GM23338 (cell line): ENCODE results near the gene MESD. TPM values are rescaled to one million over a fixed set of nuclear protein-coding genes. Genes with fewer than 3 reads are reported as not detected.

Experiments used
- ATAC-seq: fragments of 200-7000 bp; cut with Tn5 transposase; 3 replicates; pipeline ENCODE4 v1.9.1; 2020
- DNase-seq: peaks from one replicate; pipeline ENCODE4 v3.0.0-alpha.2; 2015; ENCODE audit warnings: low spot score
- H2AFZ ChIP-seq: fragments of 200-600 bp; sonication (generic); 2 replicates; pipeline ENCODE4 v1.8.0; 2016; ENCODE audit warnings: antibody characterized with exemption, mild to moderate bottlenecking, moderate library complexity
- H3F3A ChIP-seq: fragments of 200-600 bp; sonication (generic); replicated peaks from 2 replicates; pipeline ENCODE4 v1.8.0; 2017; ENCODE audit warnings: antibody characterized with exemption, mixed run types, low read depth
- H3K27ac ChIP-seq: fragments of 200-600 bp; sonication (generic); 2 replicates; pipeline ENCODE4 v1.6.1; 2016; ENCODE audit warnings: low read depth
- H3K27me3 ChIP-seq: fragments of 200-600 bp; sonication (generic); 2 replicates; pipeline ENCODE4 v1.8.0; 2016; ENCODE audit warnings: mild to moderate bottlenecking, mixed run types, moderate library complexity; ENCODE audit not compliant: insufficient read depth
- H3K36me3 ChIP-seq: fragments of 200-600 bp; sonication (generic); 2 replicates; pipeline ENCODE4 v1.8.0; 2016; ENCODE audit warnings: mild to moderate bottlenecking; ENCODE audit not compliant: insufficient read depth
- H3K4me1 ChIP-seq: fragments of 200-600 bp; sonication (generic); 2 replicates; pipeline ENCODE4 v1.8.0; 2016; ENCODE audit warnings: mild to moderate bottlenecking, moderate library complexity; ENCODE audit not compliant: insufficient read depth
- H3K4me2 ChIP-seq: fragments of 200-600 bp; sonication (generic); 2 replicates; pipeline ENCODE4 v1.7.1; 2017; ENCODE audit warnings: mixed run types
- H3K4me3 ChIP-seq: fragments of 200-600 bp; sonication (generic); 2 replicates; pipeline ENCODE4 v1.6.1; 2016; ENCODE audit warnings: mixed run types
- H3K79me2 ChIP-seq: fragments of 200-600 bp; sonication (generic); replicated peaks from 2 replicates; pipeline ENCODE4 v1.8.0; 2017; ENCODE audit warnings: mild to moderate bottlenecking; ENCODE audit not compliant: insufficient read depth
- H3K9me2 ChIP-seq: fragments of 200-600 bp; sonication (generic); 2 replicates; pipeline ENCODE4 v1.8.0; 2017; ENCODE audit not compliant: insufficient read depth
- H4K20me1 ChIP-seq: fragments of 200-600 bp; sonication (generic); replicated peaks from 2 replicates; pipeline ENCODE4 v1.8.0; 2017; ENCODE audit warnings: mild to moderate bottlenecking; ENCODE audit not compliant: insufficient read depth
- H3K27ac Mint-ChIP-seq: 2 replicates; pipeline ENCODE4 v1.8.0; 2020; ENCODE audit warnings: inconsistent platforms, mild to moderate bottlenecking, moderate library complexity, mixed read lengths
- H3K27me3 Mint-ChIP-seq: 3 replicates; pipeline ENCODE4 v1.8.0; 2022; ENCODE audit warnings: low read depth, mild to moderate bottlenecking, moderate library complexity, mixed read lengths, inconsistent platforms; ENCODE audit not compliant: insufficient read depth, poor library complexity
- H3K36me3 Mint-ChIP-seq: 3 replicates; pipeline ENCODE4 v1.8.0; 2021; ENCODE audit warnings: low read depth, mild to moderate bottlenecking, inconsistent platforms, moderate library complexity, mixed read lengths
- H3K4me1 Mint-ChIP-seq: 3 replicates; pipeline ENCODE4 v1.8.0; 2020; ENCODE audit warnings: mild to moderate bottlenecking, inconsistent platforms, mixed read lengths
- H3K4me3 Mint-ChIP-seq: 3 replicates; pipeline ENCODE4 v1.8.0; 2021; ENCODE audit warnings: moderate library complexity, mild to moderate bottlenecking, inconsistent platforms, mixed read lengths
- H3K9me3 Mint-ChIP-seq: 3 replicates; pipeline ENCODE4 v1.8.0; 2020; ENCODE audit warnings: moderate library complexity, mild to moderate bottlenecking, inconsistent platforms, mixed read lengths
- CREB1 ChIP-seq: fragments of 250-450 bp; sonication (Bioruptor Pico); IDR thresholded peaks from 2 replicates; pipeline ENCODE4 v1.5.0; 2020; ENCODE audit warnings: low read depth, mild to moderate bottlenecking, moderate library complexity
- CTCF ChIP-seq, 2 experiments: fragments of 200-600 bp in 1 of 2; sonication (generic) in 1 of 2; conservative IDR thresholded peaks; 2 replicates each; pipeline versions ENCODE4 v1.5.1 to v1.6.1; 2016 to 2017; ENCODE audit warnings: antibody characterized with exemption in 2 of 2, low read depth in 2 of 2, mild to moderate bottlenecking in 2 of 2, moderate library complexity in 1 of 2
- ETS1 ChIP-seq: IDR thresholded peaks from 2 replicates; pipeline ENCODE4 v1.6.1; 2016; ENCODE audit warnings: antibody characterized with exemption
- EZH2 ChIP-seq: fragments of 200-600 bp; sonication (generic); IDR thresholded peaks from one replicate; pipeline ENCODE4 v1.8.0; 2017; ENCODE audit warnings: antibody characterized with exemption, mild to moderate bottlenecking, low read depth; ENCODE audit not compliant: unreplicated experiment
- EZH2phosphoT487 ChIP-seq: fragments of 200-600 bp; sonication (generic); IDR thresholded peaks from one replicate; pipeline ENCODE4 v1.8.1; 2018; ENCODE audit warnings: antibody characterized with exemption; ENCODE audit not compliant: unreplicated experiment
- JUNB ChIP-seq: IDR thresholded peaks from one replicate; pipeline ENCODE4 v1.6.1; 2016; ENCODE audit warnings: antibody characterized with exemption; ENCODE audit not compliant: unreplicated experiment
- NANOG ChIP-seq: IDR thresholded peaks from 2 replicates; pipeline ENCODE4 v1.6.1; 2016; ENCODE audit warnings: antibody characterized with exemption, borderline replicate concordance
- POLR2AphosphoS5 ChIP-seq: IDR thresholded peaks from 2 replicates; pipeline ENCODE4 v1.6.1; 2016; ENCODE audit warnings: antibody characterized with exemption, low read depth
- REST ChIP-seq: IDR thresholded peaks from one replicate; pipeline ENCODE4 v1.6.1; 2018; ENCODE audit warnings: antibody characterized with exemption; ENCODE audit not compliant: unreplicated experiment
- STAT1 ChIP-seq: IDR thresholded peaks from one replicate; pipeline ENCODE4 v1.6.1; 2016; ENCODE audit warnings: antibody characterized with exemption; ENCODE audit not compliant: unreplicated experiment
- ZNF114 ChIP-seq: fragments of 250-450 bp; sonication (Bioruptor Pico); IDR thresholded peaks from 2 replicates; pipeline ENCODE4 v1.5.0; 2020; ENCODE audit warnings: mild to moderate bottlenecking, moderate library complexity
- ZNF331 ChIP-seq: fragments of 250-450 bp; sonication (Bioruptor Pico); IDR thresholded peaks from 2 replicates; pipeline ENCODE4 v1.5.0; 2020; ENCODE audit warnings: low read depth, mild to moderate bottlenecking, moderate library complexity
- ZNF462 ChIP-seq: fragments of 250-450 bp; sonication (Bioruptor Pico); IDR thresholded peaks from 2 replicates; pipeline ENCODE4 v1.5.0; 2020; ENCODE audit warnings: mild to moderate bottlenecking, moderate library complexity
- polyA plus RNA-seq: library from polyadenylated mRNA; unstranded; fragments of >200 nt; fragmentation: Nextera tagmentation; extraction: Ambion mirVana; gene quantifications from 2 replicates; pipeline ENCODE4 v1.2.1, GENCODE V29; 2016
- total RNA-seq: library from RNA; depleted of rRNA; stranded (reverse); fragments of >200 nt; shearing (Covaris generic); gene quantifications from 2 replicates; pipeline ENCODE4 v1.2.3, GENCODE V29; 2014

Gene MESD
- total and polyA plus RNA-seq, 2 experiments from 2014 or later = 25.6 to 52.7 TPM

GRCh38 chr15:81024936-81025335 lies 35.3 kb upstream of the MESD start:
- H3K4me3 Mint-ChIP-seq = no peak overlapping the region
- Histone ChIP-seq H3K4me1 (peaks cover 9% of the 10 kb centered on the region), H2AFZ (no peak overlapping the region), H3F3A (no peaks in the 10 kb centered on the region), H3K79me2 (no peaks in the 10 kb centered on the region), H3K27ac (no peak overlapping the region), H3K4me2 (no peak overlapping the region), H3K9me2 (0 out of 2 replicates have a peak, but pooled peaks cover 1% of the 10 kb centered on the region), H3K4me3 (no peak overlapping the region), H4K20me1 (no peaks in the 10 kb centered on the region), H3K36me3 (no peaks in the 10 kb centered on the region), H3K27me3 (no peaks in the 10 kb centered on the region)
- peaks cover 5% of the 10 kb centered on the region for H3K9me3 Mint-ChIP-seq
- no peak for DNase-seq
- H3K36me3 Mint-ChIP-seq = peaks cover 9% of the 10 kb centered on the region; the same call in 2 of the 3 replicates
- no peak overlapping the region for H3K27ac Mint-ChIP-seq
- peaks cover 7% of the 10 kb centered on the region for H3K27me3 Mint-ChIP-seq
- no peak for ATAC-seq
- H3K4me1 Mint-ChIP-seq = peaks cover 28% of the 10 kb centered on the region
- no peak for TF ChIP-seq STAT1
- no peak for TF ChIP-seq EZH2phosphoT487
- TF ChIP-seq EZH2 = no peak
- TF ChIP-seq ZNF462 (CRISPR knock-in tag) = no peak
- TF ChIP-seq NANOG = no peak
- no peak for TF ChIP-seq REST
- no peak for TF ChIP-seq ZNF114 (CRISPR knock-in tag)
- no peak for TF ChIP-seq CREB1 (CRISPR knock-in tag)
- TF ChIP-seq CTCF (conservative IDR thresholded peaks at IDR 0.05; ENCODE audit: low read depth in 2 of 2) = no peak
- no peak for TF ChIP-seq ETS1
- TF ChIP-seq ZNF331 (CRISPR knock-in tag) = no peak
- TF ChIP-seq JUNB = no peak
- no peak for TF ChIP-seq POLR2AphosphoS5
